ENCODE data around the gene KRT71.
A peak's percentile ranks its signal among the peaks of the same experiment; 100 is the strongest.

KRT71 gene

GRCh38 chr12:52551216-52551865 is 1.6 kb downstream of the KRT71 start:
- no peak for TF ChIP-seq CTCF (conservative IDR thresholded peaks at IDR 0.05; ENCODE audit: low read length)
- H3K4me3 ChIP-seq (ENCODE audit: low read length): no peak overlapping the region

DNA sequence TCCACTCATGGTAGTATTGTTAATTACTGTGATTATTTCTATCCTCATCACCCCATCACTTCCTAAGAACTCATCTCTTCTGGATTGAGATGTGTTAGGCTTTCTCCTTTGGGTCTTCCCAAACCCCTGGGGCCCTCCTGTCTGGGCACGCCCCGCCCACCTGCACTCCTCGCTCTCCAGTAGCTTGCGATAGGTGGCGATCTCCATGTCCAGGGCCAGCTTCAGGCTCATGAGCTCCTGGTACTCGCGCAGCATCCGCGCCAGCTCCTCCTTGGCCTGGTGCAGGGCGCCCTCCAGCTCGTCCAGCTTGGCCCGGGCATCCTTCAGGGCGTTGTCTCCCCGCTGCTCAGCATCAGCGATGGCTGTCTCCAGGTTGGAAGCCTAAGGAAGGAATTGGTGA is 6.8 kb downstream of the KRT71 start:
- H3K4me3 ChIP-seq (ENCODE audit: low read length): no peak overlapping the region
- no peak for TF ChIP-seq CTCF (conservative IDR thresholded peaks at IDR 0.05; ENCODE audit: low read length)
- DNase-seq (ENCODE audit: low read depth): no peak

More at GRCh38 chr12:52551216-52551865, 1.6 kb downstream of the KRT71 start:
- DNase-seq (ENCODE audit: low read depth): no peak

DNA sequence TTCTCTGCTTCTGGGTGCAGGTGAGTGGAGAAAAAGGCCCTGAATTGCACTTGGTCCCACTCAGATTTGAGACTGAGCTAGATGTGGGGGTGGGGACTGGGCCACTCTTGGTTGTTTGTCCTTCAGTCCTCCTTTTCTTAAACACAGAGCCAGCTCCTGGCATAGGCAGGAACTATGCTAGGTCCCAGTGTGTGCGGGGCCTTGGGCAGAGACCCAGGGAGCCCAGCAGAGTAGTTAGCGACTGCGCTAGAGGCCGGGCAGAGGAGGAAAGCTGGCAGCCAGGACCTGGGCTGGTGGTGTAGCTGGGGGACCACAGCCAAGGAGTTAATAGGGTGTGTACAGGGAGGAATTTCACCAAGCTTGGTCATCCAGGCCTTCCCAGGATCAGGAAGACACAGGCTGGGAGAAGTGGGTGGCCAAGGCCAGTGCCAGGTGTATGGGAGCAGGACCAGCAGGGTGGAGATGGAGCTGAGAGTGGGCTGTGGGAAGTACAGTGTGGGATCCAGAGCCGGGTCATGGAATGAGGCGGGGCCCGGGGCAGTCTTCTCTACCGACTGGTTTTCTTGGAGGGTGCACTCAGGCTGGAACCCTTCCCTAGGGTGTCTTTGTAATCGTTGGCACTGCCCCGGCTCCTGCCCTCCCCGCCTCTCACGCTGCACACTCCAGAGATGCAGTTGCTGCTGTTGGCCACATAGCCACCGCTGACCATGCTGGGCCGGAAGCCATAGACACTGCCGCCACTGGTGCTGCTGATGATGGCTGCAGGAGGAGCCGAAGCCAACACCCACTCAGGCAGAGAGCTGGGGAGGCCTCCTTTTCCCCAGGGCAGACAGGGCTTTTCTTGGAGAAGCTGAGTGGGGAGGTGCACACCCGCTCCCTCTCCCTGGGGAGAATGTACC is 8.7 kb downstream of the KRT71 start:
- TF ChIP-seq CTCF (conservative IDR thresholded peaks at IDR 0.05; ENCODE audit: low read length): peak; percentile 17
- peak; percentile 23 for DNase-seq (ENCODE audit: low read depth)
- H3K4me3 ChIP-seq (ENCODE audit: low read length): no peak overlapping the region

- no peak overlapping the region for H3K4me3 ChIP-seq (ENCODE audit: low read length)
- no peak for TF ChIP-seq CTCF (conservative IDR thresholded peaks at IDR 0.05; ENCODE audit: low read length)
These were observed 10.1 kb downstream of the KRT71 start for GRCh38 chr12:52542785-52543318.

GRCh38 chr12:52542157-52542556 is 10.8 kb downstream of the KRT71 start:
- TF ChIP-seq CTCF (conservative IDR thresholded peaks at IDR 0.05; ENCODE audit: low read length): no peak
- no peak overlapping the region for H3K4me3 ChIP-seq (ENCODE audit: low read length)
- DNase-seq (ENCODE audit: low read depth): no peak

More at GRCh38 chr12:52542785-52543318, 10.1 kb downstream of the KRT71 start:
- DNase-seq (ENCODE audit: low read depth): no peak

DNA sequence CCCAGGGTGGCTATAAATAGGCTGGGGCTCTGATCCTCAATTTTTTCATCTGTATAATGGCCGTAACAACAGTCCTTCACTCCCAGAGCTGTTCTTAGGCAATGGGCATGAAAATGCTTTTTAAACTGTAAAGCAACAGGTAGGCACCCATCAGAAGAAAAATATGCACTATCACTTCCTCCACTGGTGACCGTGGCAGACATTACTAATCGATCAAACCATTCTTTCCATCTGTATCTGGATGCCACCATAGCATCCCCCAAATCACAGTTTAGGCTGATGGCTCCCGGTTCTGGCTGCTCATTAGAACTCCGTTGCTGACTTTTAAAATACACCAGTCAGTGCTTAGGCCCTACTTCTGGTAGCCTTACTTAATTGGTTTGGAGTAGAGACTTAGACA is 11.2 kb downstream of the KRT71 start:
- DNase-seq (ENCODE audit: low read depth): no peak
- H3K4me3 ChIP-seq (ENCODE audit: low read length): no peak overlapping the region
- no peak for TF ChIP-seq CTCF (conservative IDR thresholded peaks at IDR 0.05; ENCODE audit: low read length)
